ENCODE results near the gene DROSHA.
"Not testable (repeated sequence)": the region's sequence is repeated elsewhere in the genome, so short reads cannot be mapped to it uniquely, and the experiment has no call there.

Gene DROSHA

GRCh38 chr5:31381299-31381698 is 150.6 kb downstream of the DROSHA start:
- no peak for DNase-seq (ENCODE audit: low read depth in 1 of 2, low spot score in 1 of 2)

DNA sequence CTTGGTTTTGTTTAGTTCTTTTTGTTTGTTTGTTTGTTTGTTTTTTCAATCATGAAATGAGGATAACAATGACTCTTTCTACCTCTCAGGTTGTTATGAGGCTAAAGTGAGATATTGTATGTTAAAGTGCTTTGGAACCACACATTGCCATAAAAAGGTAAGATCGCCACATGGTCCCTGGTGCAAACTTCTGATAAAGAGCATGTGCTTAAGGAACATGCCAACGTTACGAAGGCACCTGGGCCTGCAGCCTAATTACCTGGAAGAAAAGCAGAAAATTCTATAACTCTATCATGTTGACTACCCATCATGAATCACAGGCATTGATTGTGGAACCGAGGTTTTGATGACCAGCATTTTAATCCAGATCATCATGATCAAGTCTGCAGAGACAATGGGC is 151.8 kb downstream of the DROSHA start:
- DNase-seq (ENCODE audit: low read depth in 1 of 2, low spot score in 1 of 2): no peak

- DNase-seq (ENCODE audit: low read depth in 1 of 2, low spot score in 1 of 2): no peak
These were observed 153.1 kb downstream of the DROSHA start for GRCh38 chr5:31378838-31379237.

- no peak for DNase-seq (ENCODE audit: low read depth in 1 of 2, low spot score in 1 of 2)
These were observed 153.8 kb downstream of the DROSHA start for GRCh38 chr5:31378136-31378535.

DNA sequence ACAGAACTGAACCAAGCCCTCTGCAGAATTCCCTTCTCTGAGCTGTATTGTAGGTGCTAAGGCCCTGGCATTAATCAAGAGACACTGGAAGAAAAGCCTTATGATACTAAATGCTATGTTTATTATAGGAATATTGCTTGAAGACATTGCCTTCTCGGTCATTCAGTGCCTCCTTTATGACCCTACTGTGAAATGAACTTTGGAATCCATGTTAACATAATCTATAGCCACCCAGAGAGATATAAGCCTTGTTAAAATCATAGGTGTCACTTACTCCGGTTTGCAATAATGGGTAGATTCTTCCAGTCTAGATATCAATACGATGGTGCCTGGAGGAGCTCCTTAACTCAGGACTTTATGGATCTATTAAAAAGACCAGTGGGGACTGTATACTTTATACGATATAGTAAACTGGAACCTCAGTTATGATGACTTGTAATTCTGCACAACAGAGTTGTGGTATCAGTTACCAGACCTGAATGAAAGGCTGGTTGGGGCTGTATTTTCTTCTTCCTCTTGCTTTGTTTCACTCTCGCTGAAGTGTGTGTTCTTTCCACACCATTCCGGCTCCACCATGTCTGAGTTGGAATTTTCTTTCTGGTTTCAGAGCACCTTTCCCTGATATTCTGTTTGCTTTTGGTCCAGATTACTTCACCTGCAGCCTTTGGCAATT is 154.5 kb downstream of the DROSHA start:
- DNase-seq (ENCODE audit: low read depth in 1 of 2, low spot score in 1 of 2): no peak

DNA sequence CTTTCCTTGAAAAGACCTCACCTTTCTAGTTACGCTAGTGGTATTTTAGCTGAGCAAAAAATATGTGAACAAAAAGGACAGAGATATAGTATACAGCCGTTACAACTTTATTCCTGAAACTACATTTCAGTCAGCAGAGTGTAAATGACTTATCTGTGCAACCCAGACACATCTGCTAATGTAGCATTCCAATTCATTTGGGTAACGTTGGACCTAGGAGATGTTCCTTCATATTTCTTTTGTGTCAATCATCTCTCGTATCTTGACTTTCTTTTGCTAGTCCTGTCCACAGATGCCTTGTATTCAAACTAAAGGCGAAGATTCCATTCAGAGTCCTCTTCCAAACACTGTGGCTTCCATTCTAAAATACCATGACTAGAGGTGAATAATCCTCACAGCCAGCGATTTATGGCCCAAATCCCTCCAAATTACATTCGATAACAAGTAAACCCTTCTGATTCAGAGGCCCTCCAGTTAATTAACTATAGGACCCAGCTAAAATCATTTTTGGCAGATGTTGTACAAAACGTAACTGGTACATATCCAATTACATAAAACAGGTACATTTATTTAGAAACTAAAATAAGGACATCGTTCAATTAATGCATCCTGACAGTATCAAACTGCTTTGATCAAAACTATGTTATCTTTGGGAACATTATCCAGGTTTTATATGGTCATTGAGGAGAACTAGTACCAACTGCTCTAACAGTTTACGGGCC is 155.7 kb downstream of the DROSHA start:
- no peak for DNase-seq (ENCODE audit: low read depth in 1 of 2, low spot score in 1 of 2)

- no peak for DNase-seq (ENCODE audit: low read depth in 1 of 2, low spot score in 1 of 2)
These were observed 159.8 kb downstream of the DROSHA start for GRCh38 chr5:31372124-31372523.

GRCh38 chr5:31366941-31367340 is 165.0 kb downstream of the DROSHA start:
- no peak for DNase-seq (ENCODE audit: low read depth in 1 of 2, low spot score in 1 of 2)

DNA sequence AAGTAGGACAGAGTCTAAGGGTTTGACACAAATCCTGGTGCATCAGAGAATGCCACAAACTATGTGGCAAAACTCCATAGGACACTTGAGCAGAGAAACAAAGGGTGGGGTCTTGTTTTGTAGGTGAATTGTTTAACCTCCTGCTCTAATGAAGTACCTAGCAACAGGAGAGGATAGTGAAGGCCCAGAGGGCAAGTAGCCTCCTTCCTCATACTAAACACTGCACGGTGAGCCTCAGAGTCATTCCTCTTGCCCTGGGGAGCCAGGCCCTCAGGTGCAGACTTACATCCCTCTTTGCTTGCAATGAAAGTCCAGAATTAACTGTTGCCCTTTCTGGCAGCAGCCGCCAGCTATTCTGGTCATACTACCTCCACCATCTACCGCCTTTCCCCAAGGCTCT is 166.1 kb downstream of the DROSHA start:
- no peak for DNase-seq (ENCODE audit: low read depth in 1 of 2, low spot score in 1 of 2)

GRCh38 chr5:31364881-31365636 is 166.8 kb downstream of the DROSHA start:
- DNase-seq (ENCODE audit: low read depth in 1 of 2, low spot score in 1 of 2): no peak

DNA sequence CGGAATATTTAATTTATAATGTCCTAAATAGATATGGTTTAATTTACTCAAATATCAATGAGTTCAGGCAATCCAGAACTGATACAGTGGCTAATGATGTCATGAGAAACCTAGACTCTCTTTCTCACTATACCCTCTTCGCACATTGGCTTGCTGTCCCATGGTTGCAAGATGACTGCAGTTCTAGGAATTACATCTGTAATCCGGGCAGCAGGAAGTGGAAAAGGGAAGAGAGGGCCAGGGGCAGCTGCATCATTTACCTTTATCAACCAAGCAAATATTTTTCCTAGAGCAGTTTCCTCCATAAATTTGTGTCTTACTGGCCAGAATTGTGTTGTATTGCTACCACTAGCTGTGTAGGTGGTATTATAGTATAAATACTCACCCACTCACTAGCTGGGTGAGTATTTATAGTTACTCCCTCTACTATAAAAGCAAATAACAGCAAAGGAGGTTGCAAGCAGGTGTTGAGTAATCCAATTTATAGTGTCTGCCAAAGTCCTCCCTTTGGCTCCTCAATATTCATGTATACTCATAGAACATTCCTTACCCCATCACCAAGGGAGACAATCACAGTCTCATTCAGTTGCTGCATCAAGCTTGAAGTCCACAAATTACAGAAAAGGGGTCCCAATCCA is 168.8 kb downstream of the DROSHA start:
- DNase-seq (ENCODE audit: low read depth in 1 of 2, low spot score in 1 of 2): no peak

DNA sequence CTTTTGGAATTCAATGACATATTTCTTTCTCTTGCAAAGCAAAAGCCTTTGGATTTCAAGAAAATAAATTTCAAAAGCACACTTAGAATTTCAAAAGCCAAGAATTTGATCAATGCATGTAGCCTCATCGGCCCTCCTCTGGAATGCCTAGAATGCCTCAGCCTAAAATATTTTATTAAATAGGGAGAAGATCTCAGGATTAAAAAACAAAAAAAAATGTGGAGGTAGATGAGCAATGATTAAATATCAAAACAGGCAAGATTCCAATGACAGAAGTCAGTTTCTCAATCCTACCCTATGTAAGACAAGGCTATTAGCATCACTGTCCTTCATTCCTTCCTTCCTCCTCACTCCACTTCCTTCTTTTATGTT is 169.4 kb downstream of the DROSHA start:
- DNase-seq (ENCODE audit: low read depth in 1 of 2, low spot score in 1 of 2): no peak

- not testable (repeated sequence) for DNase-seq (ENCODE audit: low read depth in 1 of 2, low spot score in 1 of 2)
These were observed 170.0 kb downstream of the DROSHA start for GRCh38 chr5:31361704-31362528.

DNA sequence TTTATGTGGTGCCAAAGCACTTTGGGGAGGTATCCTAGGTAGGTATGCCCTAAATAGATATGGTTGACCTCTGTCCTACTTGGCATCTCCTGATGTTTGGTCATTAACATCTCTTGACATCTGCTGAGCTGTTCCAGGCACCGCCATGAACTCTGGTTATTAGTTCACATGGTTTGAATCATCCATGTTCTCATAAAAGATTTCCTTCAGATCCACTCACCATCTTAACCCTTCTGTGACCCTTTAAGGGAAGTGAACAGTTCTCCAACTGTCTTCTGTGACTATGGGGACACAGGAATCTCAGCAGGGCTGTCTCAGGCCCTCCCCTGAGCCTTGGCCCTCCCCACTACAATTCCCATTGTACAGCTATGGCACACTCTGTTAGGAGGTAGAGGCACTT is 170.7 kb downstream of the DROSHA start:
- DNase-seq (ENCODE audit: low read depth in 1 of 2, low spot score in 1 of 2): no peak

DNA sequence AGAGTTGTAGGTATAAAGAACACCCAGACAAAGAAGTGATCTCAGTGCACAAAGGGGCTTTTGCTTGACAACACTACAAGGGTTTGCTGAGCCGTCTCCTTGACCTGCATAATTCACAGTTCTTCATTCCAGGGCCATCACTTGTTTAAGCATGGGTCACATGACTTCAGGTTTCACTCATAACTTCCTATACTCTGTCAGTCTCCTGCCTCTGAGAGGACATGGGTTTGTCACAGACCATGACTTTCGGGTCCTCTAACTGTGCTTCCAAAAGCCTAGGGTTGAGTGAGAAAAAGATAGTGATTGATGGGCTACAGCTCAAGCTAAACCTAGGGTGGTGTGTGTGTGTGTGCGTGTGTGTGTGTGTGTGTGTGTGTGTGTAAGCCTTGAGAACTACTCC is 172.1 kb downstream of the DROSHA start:
- DNase-seq (ENCODE audit: low read depth in 1 of 2, low spot score in 1 of 2): no peak

GRCh38 chr5:31357038-31357437 is 174.9 kb downstream of the DROSHA start:
- no peak for DNase-seq (ENCODE audit: low read depth in 1 of 2, low spot score in 1 of 2)

DNA sequence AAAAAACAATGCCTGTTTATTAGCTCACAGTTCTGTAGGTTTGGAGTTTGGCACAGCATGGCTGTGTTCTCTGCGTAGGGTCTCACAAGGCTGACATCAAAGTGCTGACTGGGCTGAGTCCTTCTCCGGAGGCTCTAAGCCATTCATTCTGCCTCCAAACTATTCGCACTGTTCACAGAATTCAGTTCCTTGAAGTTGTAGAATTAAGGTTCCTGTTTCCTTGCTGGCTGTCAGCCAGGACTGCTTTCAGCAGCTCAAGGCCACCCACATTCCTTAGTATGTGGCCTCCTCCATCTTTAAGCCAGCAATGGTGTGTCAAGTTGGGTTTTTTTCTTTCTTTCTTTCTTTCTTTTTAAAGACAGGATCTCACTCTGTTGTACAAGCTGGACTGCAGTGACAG is 176.6 kb downstream of the DROSHA start:
- no peak for DNase-seq (ENCODE audit: low read depth in 1 of 2, low spot score in 1 of 2)

Data from stimulated activated CD4-positive, alpha-beta T cell treated with anti-CD3 and anti-CD28 coated beads, Interleukin-15, amount 100 ng/mL, for 1 hour (primary cell).